ENCODE data around the gene SLC22A6.

- TF ChIP-seq EZH2 (IDR thresholded peaks at IDR 0.05; ENCODE audit: low read depth, unreplicated experiment) (no peak), CTCF (conservative IDR thresholded peaks at IDR 0.05; ENCODE audit: low read depth in 2 of 2) (no peak), NANOG (IDR thresholded peaks at IDR 0.05; ENCODE audit: borderline replicate concordance) (no peak), STAT1 (IDR thresholded peaks at IDR 0.05; ENCODE audit: unreplicated experiment) (no peak), EZH2phosphoT487 (IDR thresholded peaks at IDR 0.05; ENCODE audit: unreplicated experiment) (no peak), REST (IDR thresholded peaks at IDR 0.05; ENCODE audit: unreplicated experiment) (no peak), POLR2AphosphoS5 (IDR thresholded peaks at IDR 0.05; ENCODE audit: low read depth) (no peak), ZNF114 (CRISPR knock-in tag; IDR thresholded peaks at IDR 0.05) (no peak), CREB1 (CRISPR knock-in tag; IDR thresholded peaks at IDR 0.05; ENCODE audit: low read depth) (no peak), JUNB (IDR thresholded peaks at IDR 0.05; ENCODE audit: unreplicated experiment) (no peak), ETS1 (IDR thresholded peaks at IDR 0.05) (no peak), ZNF331 (CRISPR knock-in tag; IDR thresholded peaks at IDR 0.05; ENCODE audit: low read depth) (no peak), ZNF462 (CRISPR knock-in tag; IDR thresholded peaks at IDR 0.05) (no peak)
Measured at GRCh38 chr11:62999156-62999555, 14.4 kb upstream of the SLC22A6 start.

Measured in GM23338 (cell line).